Measurements from ENCODE around the gene ATMIN.

ATMIN gene

GRCh38 chr16:81071805-81072204, 36.2 kb downstream of the ATMIN start:
- no peak for DNase-seq

GRCh38 chr16:81073560-81074330, 38.1 kb downstream of the ATMIN start:
- DNase-seq = no peak

- peak; percentile 95 for DNase-seq
Observed at GRCh38 chr16:81076566-81077075, 41.0 kb downstream of the ATMIN start.

- DNase-seq = peak; percentile 97
Observed at GRCh38 chr16:81077076-81077940, 41.7 kb downstream of the ATMIN start, which contains the start of gene C16orf46. C16orf46 (minus strand) TSS chr16:81077238; CDS start chr16:81063955, 13,283 bp downstream.

GRCh38 chr16:81080233-81080632, 44.6 kb downstream of the ATMIN start:
- peak; percentile 11 for DNase-seq

GRCh38 chr16:81081014-81081413, 45.4 kb downstream of the ATMIN start:
- no peak for DNase-seq

GRCh38 chr16:81088836-81089235, 53.2 kb downstream of the ATMIN start:
- no peak for DNase-seq

- DNase-seq = peak; percentile 2
Observed at GRCh38 chr16:81094771-81095251, 59.2 kb downstream of the ATMIN start.

GRCh38 chr16:81095653-81095952, 60.0 kb downstream of the ATMIN start:
- no peak for DNase-seq

- peak; percentile 98 for DNase-seq
Observed at GRCh38 chr16:81095953-81096714, 60.5 kb downstream of the ATMIN start, which contains the start of gene GCSH. GCSH (minus strand) TSS chr16:81096395; CDS start chr16:81096278, 117 bp downstream.

GRCh38 chr16:81096715-81097208, 61.1 kb downstream of the ATMIN start:
- DNase-seq = no peak

Data from midbrain (tissue), 1 donor.